ENCODE data around the gene VPS35.

VPS35 gene

GRCh38 chr16:46688654-46689364 lies at the start of gene VPS35:
Gene VPS35 (minus strand): TSS chr16:46689178. CDS start chr16:46689133, 45 bp downstream.
- peak; percentile 100 for DNase-seq

- no peak for DNase-seq
Measured at GRCh38 chr16:46737621-46738214, 48.7 kb upstream of the VPS35 start.

- DNase-seq, result no peak
Measured at GRCh38 chr16:46736695-46737094, 47.7 kb upstream of the VPS35 start.

GRCh38 chr16:46733319-46733830 lies 44.4 kb upstream of the VPS35 start:
- DNase-seq, result no peak

GRCh38 chr16:46732561-46732960 lies 43.6 kb upstream of the VPS35 start:
- DNase-seq, result no peak

GRCh38 chr16:46731691-46732555 lies 42.9 kb upstream of the VPS35 start:
- no peak for DNase-seq

- DNase-seq, result no peak
Measured at GRCh38 chr16:46730801-46731690, 42.1 kb upstream of the VPS35 start.

GRCh38 chr16:46730126-46730525 lies 41.1 kb upstream of the VPS35 start:
- DNase-seq, result no peak

- no peak for DNase-seq
Measured at GRCh38 chr16:46729326-46729995, 40.5 kb upstream of the VPS35 start.

GRCh38 chr16:46728806-46729205 lies 39.8 kb upstream of the VPS35 start:
- DNase-seq, result no peak

GRCh38 chr16:46727630-46728029 lies 38.7 kb upstream of the VPS35 start:
- no peak for DNase-seq

GRCh38 chr16:46727184-46727583 lies 38.2 kb upstream of the VPS35 start:
- no peak for DNase-seq

GRCh38 chr16:46721885-46722284 lies 32.9 kb upstream of the VPS35 start:
- DNase-seq, result no peak

GRCh38 chr16:46720619-46721018 lies 31.6 kb upstream of the VPS35 start:
- no peak for DNase-seq

- no peak for DNase-seq
Measured at GRCh38 chr16:46719528-46719927, 30.6 kb upstream of the VPS35 start.

GRCh38 chr16:46718214-46718613 lies 29.2 kb upstream of the VPS35 start:
- no peak for DNase-seq

GRCh38 chr16:46717692-46718091 lies 28.7 kb upstream of the VPS35 start:
- DNase-seq, result no peak

- DNase-seq, result no peak
Measured at GRCh38 chr16:46715769-46716305, 26.9 kb upstream of the VPS35 start.

- DNase-seq, result no peak
Measured at GRCh38 chr16:46714797-46715591, 26.0 kb upstream of the VPS35 start.

- DNase-seq, result no peak
Measured at GRCh38 chr16:46713634-46714033, 24.7 kb upstream of the VPS35 start.

GRCh38 chr16:46712911-46713310 lies 23.9 kb upstream of the VPS35 start:
- no peak for DNase-seq

Data from stimulated activated CD4-positive, alpha-beta T cell treated with anti-CD3 and anti-CD28 coated beads, Interleukin-15, amount 100 ng/mL, for 24 hours (primary cell).